GM19395 (cell line): ENCODE data around the gene CFAP73.
"Not testable (repeated sequence)": the region's sequence is repeated elsewhere in the genome, so short reads cannot be mapped to it uniquely, and the experiment has no call there.

Source experiments
- ATAC-seq: cut with Tn5 transposase; IDR thresholded peaks from one replicate; pipeline ENCODE4 v1.9.1; 2021; ENCODE audit warnings: mild to moderate bottlenecking, moderate library complexity; ENCODE audit not compliant: unreplicated experiment

Gene CFAP73

DNA sequence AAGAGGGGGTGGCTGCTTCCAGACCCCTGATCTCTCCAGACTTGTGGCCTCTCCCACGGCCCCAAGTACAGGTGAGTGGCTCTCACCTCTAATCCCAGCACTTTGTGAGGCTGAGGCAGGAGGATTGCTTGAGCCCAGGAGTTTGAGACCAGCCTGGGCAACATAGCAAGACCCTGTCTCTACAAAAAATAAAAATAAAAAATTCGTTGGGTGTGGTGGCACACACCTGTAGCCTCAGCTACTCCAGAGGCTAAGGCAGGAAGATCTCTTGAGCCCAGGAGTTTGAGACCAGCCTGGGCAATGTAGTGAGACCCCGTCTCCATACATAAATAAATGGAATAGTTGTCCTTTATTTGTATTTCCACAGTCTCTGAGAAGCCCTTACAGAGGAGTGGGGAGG, 7.8 kb upstream of the CFAP73 start:
- not testable (repeated sequence) for ATAC-seq

- ATAC-seq, result no peak
These were observed 7.2 kb upstream of the CFAP73 start for GRCh38 chr12:113142173-113142885.

- ATAC-seq, result no peak
These were observed 6.6 kb upstream of the CFAP73 start for GRCh38 chr12:113142886-113143332.

GRCh38 chr12:113143959-113144358, 5.6 kb upstream of the CFAP73 start:
- ATAC-seq, result no peak

DNA sequence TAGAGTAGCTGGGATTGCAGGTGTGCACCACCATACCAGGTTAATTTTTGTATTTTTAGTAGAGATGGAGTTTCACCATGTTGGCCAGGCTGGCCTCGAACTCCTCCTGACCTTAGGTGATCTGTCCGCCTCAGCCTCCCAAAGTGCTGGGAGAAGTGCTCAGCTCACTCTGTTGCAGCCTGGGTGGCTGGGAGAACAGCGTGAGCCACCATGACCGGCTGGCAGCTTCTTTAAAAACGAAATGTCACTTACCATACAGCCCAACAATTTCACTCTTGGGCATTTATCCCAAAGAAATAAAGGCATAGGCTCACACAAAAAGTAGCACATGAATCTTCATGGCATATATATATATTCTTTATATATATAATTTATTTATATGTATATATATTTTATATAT, 4.7 kb upstream of the CFAP73 start:
- ATAC-seq, result no peak

- ATAC-seq, result no peak
These were observed 3.6 kb upstream of the CFAP73 start for GRCh38 chr12:113145720-113146551.

GRCh38 chr12:113146999-113147398, 2.5 kb upstream of the CFAP73 start:
- no peak for ATAC-seq

- ATAC-seq, result no peak
These were observed 2.1 kb downstream of the CFAP73 start for GRCh38 chr12:113151655-113152054.

DNA sequence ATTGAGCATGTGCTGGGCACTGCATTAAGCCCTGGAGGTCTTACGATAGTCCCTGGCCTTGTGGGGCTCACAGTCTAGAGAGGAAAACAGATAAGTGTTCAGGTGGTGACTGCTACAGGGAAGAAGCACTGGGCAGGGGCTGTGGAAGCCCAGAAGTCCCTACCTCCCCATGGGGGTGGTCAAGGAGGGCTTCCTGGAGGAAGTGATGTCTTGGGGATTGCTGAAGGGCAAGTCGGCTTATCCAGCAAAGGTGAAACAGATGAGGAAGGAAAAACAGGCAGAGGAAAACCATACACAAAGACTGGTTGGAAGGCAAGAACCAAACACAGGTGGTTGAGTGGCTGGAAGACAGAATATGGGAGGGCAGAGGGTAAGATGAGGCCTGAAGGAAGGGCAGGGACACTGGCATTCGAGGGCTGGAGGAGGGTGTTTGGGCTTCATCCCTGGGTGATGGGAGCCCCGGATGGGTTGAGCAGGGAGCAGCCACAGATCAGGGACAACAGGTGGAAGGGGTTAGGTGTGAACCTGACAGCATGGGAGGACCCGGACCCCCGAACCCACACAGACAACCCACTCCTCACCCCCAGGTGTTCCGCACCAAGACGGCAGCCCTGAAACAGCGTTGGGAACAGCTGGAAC, 2.8 kb downstream of the CFAP73 start:
- ATAC-seq, result no peak

- ATAC-seq, result no peak
These were observed 3.6 kb downstream of the CFAP73 start for GRCh38 chr12:113152835-113153814.

DNA sequence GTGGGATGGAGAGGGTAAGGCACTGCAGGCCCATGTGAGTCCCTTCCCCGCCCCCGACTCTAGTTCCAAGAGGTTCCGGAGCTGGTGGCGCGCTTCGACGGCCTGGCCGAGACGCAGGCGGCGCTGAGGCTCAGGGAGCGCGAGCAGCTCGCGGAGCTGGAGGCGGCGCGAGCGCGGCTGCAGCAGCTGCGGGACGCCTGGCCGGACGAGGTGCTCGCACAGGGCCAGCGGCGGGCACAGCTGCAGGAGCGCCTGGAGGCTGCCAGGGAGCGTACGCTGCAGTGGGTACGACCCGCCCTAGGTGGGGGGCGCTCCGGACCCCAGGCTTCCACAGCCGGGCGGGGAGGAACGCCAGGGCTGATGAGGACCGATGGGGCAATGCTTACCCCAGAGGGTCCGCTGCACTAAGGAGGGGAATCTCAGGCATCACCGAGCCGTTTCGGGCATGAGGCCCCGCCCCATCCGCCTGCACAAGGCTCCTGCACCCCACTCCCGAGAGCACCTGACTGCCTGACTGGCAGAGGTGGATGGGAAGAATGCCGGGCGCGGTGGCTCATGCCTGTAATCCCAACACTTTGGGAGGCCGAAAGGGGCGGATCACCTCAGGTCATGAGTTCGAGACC, 4.9 kb downstream of the CFAP73 start:
- ATAC-seq, result no peak

DNA sequence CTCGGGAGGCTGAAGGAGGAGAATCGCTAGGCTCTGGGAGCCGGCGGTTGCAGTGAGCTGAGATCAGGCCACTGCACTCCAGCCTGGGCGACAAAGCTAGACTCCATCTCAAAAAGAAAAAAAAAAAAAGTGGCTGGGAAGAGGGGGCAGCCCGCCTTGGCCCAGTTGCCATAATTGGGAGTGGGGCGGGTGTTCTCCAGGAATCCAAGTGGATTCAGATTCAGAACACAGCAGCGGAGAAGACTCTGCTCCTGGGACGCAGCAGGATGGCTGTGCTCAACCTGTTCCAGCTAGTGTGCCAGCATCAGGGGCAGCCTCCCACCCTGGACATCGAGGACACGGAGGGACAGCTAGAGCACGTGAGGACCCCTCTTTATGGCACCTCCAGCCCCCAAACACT, 5.5 kb downstream of the CFAP73 start:
- ATAC-seq, result no peak

DNA sequence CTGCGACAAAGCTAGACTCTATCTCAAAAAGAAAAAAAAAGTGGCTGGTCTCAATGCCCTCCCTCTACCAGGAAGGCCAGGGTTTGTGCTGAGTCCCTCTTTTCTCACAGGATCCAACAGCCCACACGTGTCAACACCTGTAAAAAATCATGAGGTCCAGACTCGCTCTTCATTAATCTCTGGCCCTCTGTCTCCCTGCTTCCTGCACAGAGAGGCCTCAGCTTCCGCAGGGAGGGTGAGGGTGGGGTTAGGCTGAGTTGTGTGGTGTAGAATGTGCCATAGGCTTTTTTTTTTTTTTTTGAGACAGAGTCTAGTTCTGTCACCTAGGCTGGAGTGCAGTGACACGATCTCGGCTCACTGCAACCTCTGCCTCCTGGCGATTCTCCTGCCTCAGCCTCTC, 6.1 kb downstream of the CFAP73 start:
- no peak for ATAC-seq

GRCh38 chr12:113157218-113157859, 7.8 kb downstream of the CFAP73 start:
- ATAC-seq, result no peak

DNA sequence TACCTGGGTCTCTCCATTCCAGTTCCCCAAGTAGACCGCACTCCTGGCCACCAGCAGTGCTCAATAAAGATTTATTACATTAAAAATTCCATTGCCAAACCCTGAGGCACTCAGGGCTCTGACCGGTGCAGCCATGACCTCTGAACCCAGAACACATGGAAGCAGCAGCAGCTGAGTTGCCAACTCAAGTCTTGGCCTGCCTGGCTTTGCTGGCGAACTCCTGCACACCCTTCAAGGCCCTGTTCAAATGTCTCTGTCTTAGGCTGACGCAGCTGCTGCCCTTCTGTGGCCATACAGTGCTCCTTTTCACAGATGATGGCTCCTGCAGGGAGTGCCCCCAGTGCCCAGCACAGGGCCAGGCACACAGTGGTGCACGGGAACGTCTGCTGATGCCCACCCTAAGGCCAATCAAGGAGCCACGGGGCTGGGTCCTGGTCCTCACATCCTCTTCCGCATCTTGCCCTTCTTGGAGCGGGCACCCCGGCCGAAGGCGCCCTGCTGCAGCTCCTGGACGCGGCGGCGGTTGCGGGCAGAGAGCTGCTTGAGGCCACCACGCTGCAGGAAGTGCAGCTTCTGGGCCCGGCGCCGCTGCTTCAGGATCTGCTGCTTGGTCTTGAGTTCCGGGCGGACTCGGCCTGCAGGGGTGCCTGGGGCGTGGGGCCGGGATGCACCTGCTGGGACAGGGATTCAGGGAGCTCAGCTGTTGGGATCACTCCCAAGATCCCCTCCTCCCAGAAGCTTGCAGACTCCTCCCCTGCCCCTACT, 9.1 kb downstream of the CFAP73 start:
- ATAC-seq, result no peak

- ATAC-seq, result no peak
These were observed 10.4 kb downstream of the CFAP73 start for GRCh38 chr12:113159937-113160336.

DNA sequence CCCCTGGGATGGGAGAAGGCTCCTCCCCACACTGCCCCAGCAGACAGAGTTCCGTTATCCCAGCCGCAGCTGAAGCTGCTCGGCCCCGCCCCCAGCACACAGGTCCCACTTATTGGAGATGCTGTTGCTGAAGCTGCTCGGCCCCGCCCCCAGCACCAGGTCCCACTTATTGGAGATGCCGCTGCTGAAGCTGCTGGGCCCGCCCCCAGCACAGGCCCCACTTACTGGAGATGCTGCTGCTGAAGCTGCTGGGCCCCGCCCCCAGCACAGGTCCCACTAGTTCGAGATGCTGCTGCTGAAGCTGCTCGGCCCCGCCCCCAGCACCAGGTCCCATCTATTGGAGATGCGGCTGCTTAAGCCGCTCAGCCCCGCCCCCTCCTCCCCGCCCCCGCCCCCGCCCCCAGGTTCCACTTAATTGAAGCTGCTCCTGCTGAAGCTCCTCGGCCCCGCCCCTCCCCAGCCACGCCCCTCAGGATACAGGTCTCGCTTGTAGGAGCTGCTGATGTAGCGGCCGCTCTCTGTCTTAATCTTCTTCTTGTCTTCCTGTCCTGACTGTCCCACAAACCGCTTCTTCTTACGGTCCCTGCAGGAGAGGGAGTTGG, 12.0 kb downstream of the CFAP73 start:
- no peak for ATAC-seq
